ENCODE data around the gene GYS2.
"Not testable (repeated sequence)": the region's sequence is repeated elsewhere in the genome, so short reads cannot be mapped to it uniquely, and the experiment has no call there.

The GYS2 gene

DNA sequence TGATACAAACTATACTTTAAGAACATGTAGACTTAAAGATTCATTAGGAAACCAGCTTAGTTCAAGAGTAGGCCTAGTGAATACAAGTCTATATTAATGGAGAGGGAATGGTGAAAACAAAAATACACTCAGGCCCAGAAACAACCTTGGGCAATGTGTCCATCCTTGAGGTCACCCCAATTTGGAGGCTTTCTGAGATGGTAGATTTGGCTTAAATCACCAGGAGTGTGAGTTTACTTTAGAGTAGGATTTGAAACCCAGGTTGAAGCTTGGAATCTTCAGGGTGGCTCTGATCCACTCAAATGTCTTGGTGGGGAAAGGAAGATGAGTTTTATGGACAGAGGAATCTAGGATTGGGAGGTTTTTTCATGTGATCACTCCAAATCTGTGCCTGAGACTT lies 42.5 kb upstream of the GYS2 start:
- peaks cover 9% of the 10 kb centered on the region for H3K36me3 ChIP-seq (ENCODE audit: control insufficient read depth, insufficient read depth, low read length)
- no peaks in the 10 kb centered on the region for H3K27me3 ChIP-seq (replicated peaks; ENCODE audit: control insufficient read depth, insufficient read depth, low read length)
- DNase-seq (ENCODE audit: extremely low read depth, insufficient read length) = no peak
- TF ChIP-seq, protein P1, sequence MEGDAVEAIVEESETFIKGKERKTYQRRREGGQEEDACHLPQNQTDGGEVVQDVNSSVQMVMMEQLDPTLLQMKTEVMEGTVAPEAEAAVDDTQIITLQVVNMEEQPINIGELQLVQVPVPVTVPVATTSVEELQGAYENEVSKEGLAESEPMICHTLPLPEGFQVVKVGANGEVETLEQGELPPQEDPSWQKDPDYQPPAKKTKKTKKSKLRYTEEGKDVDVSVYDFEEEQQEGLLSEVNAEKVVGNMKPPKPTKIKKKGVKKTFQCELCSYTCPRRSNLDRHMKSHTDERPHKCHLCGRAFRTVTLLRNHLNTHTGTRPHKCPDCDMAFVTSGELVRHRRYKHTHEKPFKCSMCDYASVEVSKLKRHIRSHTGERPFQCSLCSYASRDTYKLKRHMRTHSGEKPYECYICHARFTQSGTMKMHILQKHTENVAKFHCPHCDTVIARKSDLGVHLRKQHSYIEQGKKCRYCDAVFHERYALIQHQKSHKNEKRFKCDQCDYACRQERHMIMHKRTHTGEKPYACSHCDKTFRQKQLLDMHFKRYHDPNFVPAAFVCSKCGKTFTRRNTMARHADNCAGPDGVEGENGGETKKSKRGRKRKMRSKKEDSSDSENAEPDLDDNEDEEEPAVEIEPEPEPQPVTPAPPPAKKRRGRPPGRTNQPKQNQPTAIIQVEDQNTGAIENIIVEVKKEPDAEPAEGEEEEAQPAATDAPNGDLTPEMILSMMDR (IDR thresholded peaks at IDR 0.05; ENCODE audit: insufficient read depth, low read length, poor library complexity, severe bottlenecking) = no peak
- no peak overlapping the region for H3K4me3 ChIP-seq (replicated peaks; ENCODE audit: low read depth, low read length)

DNA sequence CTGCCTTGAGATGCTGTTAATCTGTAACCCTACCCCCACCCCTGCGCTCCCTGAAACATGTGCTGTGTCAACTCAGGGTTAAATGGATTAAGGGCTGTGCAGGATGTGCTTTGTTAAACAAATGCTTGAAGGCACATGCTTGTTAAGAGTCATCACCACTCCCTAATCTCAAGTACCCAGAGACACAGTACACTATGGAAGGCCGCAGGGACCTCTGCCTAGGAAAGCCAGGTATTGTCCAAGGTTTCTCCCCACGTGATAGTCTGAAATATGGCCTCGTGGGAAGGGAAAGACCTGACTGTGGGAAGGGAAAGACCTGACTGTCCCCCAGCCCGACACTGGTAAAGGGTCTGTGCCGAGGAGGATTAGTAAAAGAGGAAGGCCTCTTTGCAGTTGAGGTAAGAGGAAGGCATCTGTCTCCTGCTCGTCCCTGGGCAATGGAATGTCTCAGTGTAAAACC lies 40.4 kb upstream of the GYS2 start:
- H3K4me3 ChIP-seq (replicated peaks; ENCODE audit: low read depth, low read length); H3K27me3 ChIP-seq (replicated peaks; ENCODE audit: control insufficient read depth, insufficient read depth, low read length); H3K36me3 ChIP-seq (ENCODE audit: control insufficient read depth, insufficient read depth, low read length); DNase-seq (ENCODE audit: extremely low read depth, insufficient read length): not testable (repeated sequence)

DNA sequence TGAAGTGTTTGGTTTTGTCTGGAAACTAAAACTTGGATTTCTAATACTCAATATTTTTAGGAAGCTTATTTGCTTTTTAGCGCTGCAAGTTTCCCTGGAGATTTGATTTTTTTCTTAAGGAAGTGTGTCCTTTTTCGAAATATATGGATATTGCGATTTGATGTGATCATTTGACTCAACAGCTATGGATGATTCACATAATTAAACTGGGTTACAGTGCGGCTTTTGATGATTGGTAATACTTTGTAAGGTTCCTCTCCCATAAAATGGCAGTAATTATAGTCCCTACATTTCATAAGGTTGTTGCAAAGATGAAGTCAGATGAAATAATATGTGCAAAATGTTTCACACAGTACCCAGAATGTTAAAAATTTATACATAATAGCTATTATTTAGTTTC lies 39.9 kb upstream of the GYS2 start:
- H3K27me3 ChIP-seq (replicated peaks; ENCODE audit: control insufficient read depth, insufficient read depth, low read length) = no peaks in the 10 kb centered on the region
- TF ChIP-seq, protein P1 (IDR thresholded peaks at IDR 0.05; ENCODE audit: insufficient read depth, low read length, poor library complexity, severe bottlenecking) = no peak
- peaks cover 5% of the 10 kb centered on the region; the same call in 1 of the 2 replicates for H3K36me3 ChIP-seq (ENCODE audit: control insufficient read depth, insufficient read depth, low read length)
- no peak for DNase-seq (ENCODE audit: extremely low read depth, insufficient read length)
- no peak overlapping the region for H3K4me3 ChIP-seq (replicated peaks; ENCODE audit: low read depth, low read length)

DNA sequence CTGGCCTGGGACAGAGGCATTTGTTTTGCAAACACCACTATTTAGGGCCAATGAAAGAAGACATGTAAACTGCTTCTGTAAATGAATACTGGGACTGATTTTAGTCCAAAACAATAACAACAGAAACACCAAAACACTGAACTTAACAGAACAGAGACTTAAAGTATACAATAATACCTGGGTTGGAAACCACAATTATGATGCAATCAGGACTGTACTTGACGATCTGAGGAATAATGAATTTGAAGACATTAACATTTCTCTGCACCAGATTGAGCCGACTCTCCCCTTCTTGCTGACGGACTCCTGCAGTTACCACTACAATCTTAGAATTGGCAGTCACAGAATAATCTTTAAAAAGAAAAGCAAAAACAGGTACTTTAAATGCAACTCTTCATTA lies 39.1 kb upstream of the GYS2 start:
- Histone ChIP-seq H3K27me3 (replicated peaks; ENCODE audit: control insufficient read depth, insufficient read depth, low read length) (no peaks in the 10 kb centered on the region), H3K4me3 (replicated peaks; ENCODE audit: low read depth, low read length) (no peak overlapping the region), H3K36me3 (ENCODE audit: control insufficient read depth, insufficient read depth, low read length) (peaks cover 5% of the 10 kb centered on the region; the same call in 1 of the 2 replicates)
- TF ChIP-seq, protein P1 (IDR thresholded peaks at IDR 0.05; ENCODE audit: insufficient read depth, low read length, poor library complexity, severe bottlenecking) = no peak
- no peak for DNase-seq (ENCODE audit: extremely low read depth, insufficient read length)

DNA sequence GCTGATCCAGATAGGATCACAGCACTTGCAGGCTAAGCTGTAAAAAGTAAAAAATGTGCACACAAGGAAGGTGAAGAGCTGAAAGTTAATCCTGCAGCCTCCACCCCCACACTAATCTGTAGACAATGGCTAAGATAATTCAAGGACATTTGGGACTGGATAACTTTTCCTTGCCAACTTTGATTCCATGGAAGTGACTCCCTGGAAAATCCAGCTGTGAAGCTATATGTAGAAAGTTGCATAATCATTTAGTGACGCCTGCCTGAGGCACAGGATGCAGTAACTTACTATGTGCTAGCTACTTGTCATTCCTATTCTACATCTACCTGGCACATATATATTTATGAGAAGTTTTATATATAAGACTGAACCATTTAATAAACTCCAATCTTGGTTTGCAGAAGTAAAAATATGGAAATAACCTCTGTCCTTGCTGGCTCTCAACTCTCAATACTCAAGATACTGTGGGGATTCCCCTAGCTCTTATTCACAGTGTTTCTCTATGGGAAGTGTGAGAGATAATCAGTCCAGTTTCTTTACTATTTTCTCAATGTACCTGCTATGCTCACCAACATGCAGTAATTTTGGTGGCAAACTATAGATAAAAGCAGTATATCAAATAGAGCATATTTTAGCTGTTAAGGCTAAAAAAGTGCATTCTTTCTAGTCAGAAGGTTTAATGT lies 38.2 kb upstream of the GYS2 start:
- no peak overlapping the region for H3K4me3 ChIP-seq (replicated peaks; ENCODE audit: low read depth, low read length)
- H3K27me3 ChIP-seq (replicated peaks; ENCODE audit: control insufficient read depth, insufficient read depth, low read length) = no peaks in the 10 kb centered on the region
- H3K36me3 ChIP-seq (ENCODE audit: control insufficient read depth, insufficient read depth, low read length) = peaks cover 3% of the 10 kb centered on the region; the same call in 1 of the 2 replicates
- TF ChIP-seq, protein P1 (IDR thresholded peaks at IDR 0.05; ENCODE audit: insufficient read depth, low read length, poor library complexity, severe bottlenecking) = no peak
- DNase-seq (ENCODE audit: extremely low read depth, insufficient read length) = no peak

DNA sequence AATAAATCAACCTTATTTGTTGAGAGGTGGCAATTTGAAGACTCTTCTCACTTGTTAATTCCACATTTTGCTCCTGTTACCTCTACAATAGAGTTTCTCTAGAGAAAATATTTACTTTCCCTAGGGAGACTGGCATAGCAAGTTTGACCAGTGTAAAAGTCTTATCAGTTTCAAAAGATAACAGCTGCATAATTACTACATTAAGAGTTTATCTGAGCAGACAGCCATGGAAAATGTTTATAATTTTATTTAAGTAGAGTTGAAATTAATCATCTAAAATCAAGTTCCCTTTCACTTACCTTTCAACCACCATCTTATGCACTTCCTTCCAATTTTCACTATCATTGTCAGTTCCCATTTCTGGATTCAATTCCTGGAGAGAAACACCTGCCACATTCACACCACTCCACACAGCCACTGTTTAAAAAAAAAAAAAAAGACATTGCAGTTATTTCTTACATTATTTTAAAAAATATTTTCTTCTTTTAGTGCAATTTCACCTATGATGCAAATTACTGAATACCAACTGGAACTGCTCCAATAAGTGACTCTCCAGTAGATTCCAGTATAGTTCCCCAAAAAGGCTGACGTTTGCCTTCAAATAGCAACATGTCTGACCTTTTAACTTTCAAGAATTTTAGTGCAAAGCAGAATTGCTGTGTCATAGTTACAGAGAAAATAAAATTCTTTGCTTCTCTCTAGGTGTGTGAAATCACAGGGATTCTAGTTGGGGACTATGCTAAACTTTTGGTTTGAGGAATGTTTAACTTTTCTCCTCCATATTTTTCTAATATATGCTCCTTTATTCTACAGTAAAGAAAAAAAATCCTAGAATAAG lies 33.6 kb upstream of the GYS2 start:
- no peak for DNase-seq (ENCODE audit: extremely low read depth, insufficient read length)
- Histone ChIP-seq H3K4me3 (replicated peaks; ENCODE audit: low read depth, low read length) (no peak overlapping the region), H3K36me3 (ENCODE audit: control insufficient read depth, insufficient read depth, low read length) (peaks cover 7% of the 10 kb centered on the region), H3K27me3 (replicated peaks; ENCODE audit: control insufficient read depth, insufficient read depth, low read length) (no peaks in the 10 kb centered on the region)
- TF ChIP-seq, protein P1 (IDR thresholded peaks at IDR 0.05; ENCODE audit: insufficient read depth, low read length, poor library complexity, severe bottlenecking) = no peak
